Adipocyte (in vitro differentiated cells): ENCODE results near the gene BAZ1A.

ENCODE experiments used
- DNase-seq: peaks from one replicate; pipeline ENCODE4 v3.0.0-alpha.2; 2015; ENCODE audit warnings: low read depth
- H3K27me3 ChIP-seq: replicated peaks from 2 replicates; pipeline ENCODE4 v1.7.0; 2013; ENCODE audit warnings: mild to moderate bottlenecking, low read length, moderate library complexity; ENCODE audit not compliant: control insufficient read depth, insufficient read depth
- H3K36me3 ChIP-seq: 2 replicates; pipeline ENCODE4 v1.7.0; 2013; ENCODE audit warnings: low read length, mild to moderate bottlenecking, moderate library complexity; ENCODE audit not compliant: control insufficient read depth, insufficient read depth, severe bottlenecking
- H3K4me1 ChIP-seq: 2 replicates; pipeline ENCODE4 v1.7.0; 2013; ENCODE audit warnings: mild to moderate bottlenecking, low read length, moderate library complexity; ENCODE audit not compliant: control insufficient read depth, insufficient read depth
- H3K4me3 ChIP-seq: 2 replicates; pipeline ENCODE4 v1.7.0; 2013; ENCODE audit warnings: mild to moderate bottlenecking, low read length, moderate library complexity
- H3K9ac ChIP-seq: 2 replicates; pipeline ENCODE4 v1.7.0; 2013; ENCODE audit warnings: mild to moderate bottlenecking, low read length, moderate library complexity
- H3K9me3 ChIP-seq: 2 replicates; pipeline ENCODE4 v1.7.0; 2013; ENCODE audit warnings: mild to moderate bottlenecking, low read length, moderate library complexity; ENCODE audit not compliant: control insufficient read depth

BAZ1A gene

GRCh38 chr14:34875031-34875922 lies at the start of gene BAZ1A:
BAZ1A (minus strand) TSS chr14:34875360; CDS start chr14:34874604, 756 bp downstream.
- Histone ChIP-seq H3K36me3 (peaks cover 5% of the 10 kb centered on the region), H3K4me3 (peak within 1 kb of the TSS; percentile 93), H3K9ac (peak within 1 kb of the TSS; percentile 96), H3K27me3 (no peaks in the 10 kb centered on the region), H3K4me1 (peaks cover 15% of the 10 kb centered on the region), H3K9me3 (no peaks in the 10 kb centered on the region)
- DNase-seq: peak; percentile 87

GRCh38 chr14:34920339-34920738 lies 45.2 kb upstream of the BAZ1A start:
- DNase-seq: no peak
- Histone ChIP-seq H3K36me3 (no peaks in the 10 kb centered on the region), H3K4me3 (no peak overlapping the region), H3K9me3 (no peaks in the 10 kb centered on the region), H3K9ac (no peak overlapping the region), H3K4me1 (no peaks in the 10 kb centered on the region), H3K27me3 (no peaks in the 10 kb centered on the region)

- DNase-seq: no peak
- Histone ChIP-seq H3K4me1 (no peaks in the 10 kb centered on the region), H3K9me3 (no peaks in the 10 kb centered on the region), H3K4me3 (no peak overlapping the region), H3K9ac (no peak overlapping the region), H3K36me3 (no peaks in the 10 kb centered on the region), H3K27me3 (no peaks in the 10 kb centered on the region)
Measured at GRCh38 chr14:34913619-34914018, 38.5 kb upstream of the BAZ1A start.

GRCh38 chr14:34912966-34913365 lies 37.8 kb upstream of the BAZ1A start:
- no peaks in the 10 kb centered on the region for H3K36me3 ChIP-seq
- no peak overlapping the region for H3K4me3 ChIP-seq
- DNase-seq: no peak

GRCh38 chr14:34912182-34912581 lies 37.0 kb upstream of the BAZ1A start:
- no peaks in the 10 kb centered on the region for H3K4me1 ChIP-seq
- no peak overlapping the region for H3K4me3 ChIP-seq
- no peaks in the 10 kb centered on the region for H3K9me3 ChIP-seq
- H3K9ac ChIP-seq: no peak overlapping the region
- H3K27me3 ChIP-seq: no peaks in the 10 kb centered on the region
- no peak for DNase-seq
- no peaks in the 10 kb centered on the region for H3K36me3 ChIP-seq

More at GRCh38 chr14:34912966-34913365, 37.8 kb upstream of the BAZ1A start:
- Histone ChIP-seq H3K27me3 (no peaks in the 10 kb centered on the region), H3K9ac (no peak overlapping the region), H3K9me3 (no peaks in the 10 kb centered on the region), H3K4me1 (no peaks in the 10 kb centered on the region)

GRCh38 chr14:34911209-34912150 lies 36.3 kb upstream of the BAZ1A start:
- Histone ChIP-seq H3K4me3 (no peak overlapping the region), H3K36me3 (no peaks in the 10 kb centered on the region), H3K4me1 (no peaks in the 10 kb centered on the region), H3K9me3 (no peaks in the 10 kb centered on the region), H3K9ac (no peak overlapping the region), H3K27me3 (no peaks in the 10 kb centered on the region)
- peak; percentile 40 for DNase-seq

- no peak overlapping the region for H3K9ac ChIP-seq
- H3K4me3 ChIP-seq: no peak overlapping the region
- H3K4me1 ChIP-seq: no peaks in the 10 kb centered on the region
- no peaks in the 10 kb centered on the region for H3K9me3 ChIP-seq
- no peaks in the 10 kb centered on the region for H3K27me3 ChIP-seq
- no peaks in the 10 kb centered on the region for H3K36me3 ChIP-seq
- no peak for DNase-seq
Measured at GRCh38 chr14:34906287-34906686, 31.1 kb upstream of the BAZ1A start.

GRCh38 chr14:34895277-34895676 lies 20.1 kb upstream of the BAZ1A start:
- DNase-seq: no peak
- Histone ChIP-seq H3K9ac (no peak overlapping the region), H3K27me3 (no peaks in the 10 kb centered on the region), H3K4me1 (peaks cover 4% of the 10 kb centered on the region), H3K36me3 (no peaks in the 10 kb centered on the region), H3K9me3 (no peaks in the 10 kb centered on the region), H3K4me3 (no peak overlapping the region)

GRCh38 chr14:34890937-34891336 lies 15.8 kb upstream of the BAZ1A start:
- Histone ChIP-seq H3K36me3 (no peaks in the 10 kb centered on the region), H3K9me3 (no peaks in the 10 kb centered on the region), H3K9ac (no peak overlapping the region), H3K4me3 (no peak overlapping the region), H3K4me1 (peaks cover 4% of the 10 kb centered on the region), H3K27me3 (no peaks in the 10 kb centered on the region)
- DNase-seq: no peak

GRCh38 chr14:34888186-34888585 lies 13.0 kb upstream of the BAZ1A start:
- Histone ChIP-seq H3K4me1 (no peaks in the 10 kb centered on the region), H3K9me3 (no peaks in the 10 kb centered on the region), H3K27me3 (no peaks in the 10 kb centered on the region), H3K36me3 (no peaks in the 10 kb centered on the region), H3K4me3 (no peak overlapping the region), H3K9ac (no peak overlapping the region)
- DNase-seq: no peak

- H3K4me1 ChIP-seq: no peaks in the 10 kb centered on the region
- H3K36me3 ChIP-seq: no peaks in the 10 kb centered on the region
- no peaks in the 10 kb centered on the region for H3K9me3 ChIP-seq
- no peaks in the 10 kb centered on the region for H3K27me3 ChIP-seq
- H3K4me3 ChIP-seq: no peak overlapping the region
- no peak for DNase-seq
- H3K9ac ChIP-seq: no peak overlapping the region
Measured at GRCh38 chr14:34883954-34884353, 8.8 kb upstream of the BAZ1A start.
